ENCODE results near the gene PRKN. TPM values are rescaled to one million over a fixed set of nuclear protein-coding genes. Genes with fewer than 3 reads are reported as not detected.

PRKN gene
- total and polyA plus RNA-seq, 9 of the 15 experiments (the other 6 are each of a cell fraction or from before 2014, with no cell fraction given) = 0.03 to 0.96 (median 0.15) TPM; not detected in 2

DNA sequence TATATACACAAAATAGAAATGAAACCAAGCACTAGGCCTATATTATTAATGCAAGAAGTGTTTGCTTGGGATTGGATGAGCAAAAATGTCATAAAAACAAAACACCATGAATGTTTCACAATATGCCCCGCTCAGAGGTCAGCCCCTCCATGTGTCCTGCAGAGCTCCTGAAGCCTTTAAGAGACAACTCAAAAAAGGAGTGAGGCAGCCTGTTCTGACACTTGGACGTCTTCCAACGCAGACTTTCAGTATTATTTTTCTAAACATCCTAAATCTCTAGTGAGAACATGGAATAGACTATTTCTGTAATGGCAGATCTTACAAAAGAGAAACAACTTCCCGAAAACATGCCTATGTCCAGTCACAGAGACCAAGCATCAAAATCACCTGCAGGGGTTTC is 322.6 kb downstream of the PRKN start:
- H3K27me3 ChIP-seq (ENCODE audit: control insufficient read depth in 2 of 2, insufficient read depth in 2 of 2, low read length in 2 of 2) = no peaks in the 10 kb centered on the region
- H2AFZ ChIP-seq (ENCODE audit: low read depth, low read length) = no peak overlapping the region
- H3K4me3 ChIP-seq = no peak overlapping the region
- no TSS peak for BruUV-seq (replicated peaks)
- FAIRE-seq = no peak
- no peaks in the 10 kb centered on the region for H4K20me1 ChIP-seq (replicated peaks; ENCODE audit: control insufficient read depth, insufficient read depth, low read length)
- no peak overlapping the region for H3K27ac ChIP-seq (ENCODE audit: extremely low read depth, low read depth, low read length)
- H3K36me3 ChIP-seq (ENCODE audit: control insufficient read depth, insufficient read depth, low read length) = no peaks in the 10 kb centered on the region
- H3K79me2 ChIP-seq (ENCODE audit: control insufficient read depth, insufficient read depth, low read length) = no peaks in the 10 kb centered on the region
- ATAC-seq = no peak
- no peaks in the 10 kb centered on the region for H3K9me3 ChIP-seq (replicated peaks; ENCODE audit: control insufficient read depth, insufficient read depth, low read depth, low read length)
- 1% methylated on average over 4 of the region's 4 CpGs for WGBS (ENCODE audit: insufficient coverage, low coverage, missing lambda C conversion rate)
- no peaks in the 10 kb centered on the region for H3K4me1 ChIP-seq (replicated peaks in 1 of 2; ENCODE audit: control insufficient read depth in 2 of 2, insufficient read depth in 2 of 2, low read length in 2 of 2)
- in situ Hi-C loops (cut with MboI) (no loop called here), intact Hi-C loops (cut with micrococcal nuclease) (no loop called here)
- no peak overlapping the region for H3K4me2 ChIP-seq (ENCODE audit: insufficient read depth, low read length)
- ChIA-PET CTCF (ENCODE audit: low intra/inter-chr PET ratio) (no interaction called here), POLR2A (no interaction called here)
- no peak overlapping the region for H3K9ac ChIP-seq (ENCODE audit: insufficient read depth in 1 of 2, low read depth in 2 of 2, low read length in 2 of 2)
- no peak for TF ChIP-seq E2F3 (CRISPR knock-in tag; IDR thresholded peaks at IDR 0.05)
- no peak for TF ChIP-seq SIRT6 (IDR thresholded peaks at IDR 0.05; ENCODE audit: low read depth, low read length)
- TF ChIP-seq ZNF717 (CRISPR knock-in tag; IDR thresholded peaks at IDR 0.05) = no peak
- no peak for TF ChIP-seq PHF21A (IDR thresholded peaks at IDR 0.05; ENCODE audit: borderline replicate concordance, low read depth)
- TF ChIP-seq NFIX (CRISPR knock-in tag; IDR thresholded peaks at IDR 0.05; ENCODE audit: low read depth) = no peak
- no peak for TF ChIP-seq ZNF280B (CRISPR knock-in tag; IDR thresholded peaks at IDR 0.05)
- TF ChIP-seq ZNF75A (CRISPR knock-in tag; IDR thresholded peaks at IDR 0.05) = no peak
- TF ChIP-seq KLF6 (CRISPR knock-in tag; IDR thresholded peaks at IDR 0.05; ENCODE audit: borderline replicate concordance) = no peak
- TF ChIP-seq GTF2E2 (tag; IDR thresholded peaks at IDR 0.05) = no peak
- TF ChIP-seq ZNF699 (CRISPR knock-in tag; IDR thresholded peaks at IDR 0.05; ENCODE audit: insufficient replicate concordance) = no peak
- no peak for TF ChIP-seq MTA3 (IDR thresholded peaks at IDR 0.05; ENCODE audit: borderline replicate concordance)
- TF ChIP-seq, protein P1, sequence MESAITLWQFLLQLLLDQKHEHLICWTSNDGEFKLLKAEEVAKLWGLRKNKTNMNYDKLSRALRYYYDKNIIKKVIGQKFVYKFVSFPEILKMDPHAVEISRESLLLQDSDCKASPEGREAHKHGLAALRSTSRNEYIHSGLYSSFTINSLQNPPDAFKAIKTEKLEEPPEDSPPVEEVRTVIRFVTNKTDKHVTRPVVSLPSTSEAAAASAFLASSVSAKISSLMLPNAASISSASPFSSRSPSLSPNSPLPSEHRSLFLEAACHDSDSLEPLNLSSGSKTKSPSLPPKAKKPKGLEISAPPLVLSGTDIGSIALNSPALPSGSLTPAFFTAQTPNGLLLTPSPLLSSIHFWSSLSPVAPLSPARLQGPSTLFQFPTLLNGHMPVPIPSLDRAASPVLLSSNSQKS (CRISPR knock-in tag; IDR thresholded peaks at IDR 0.05) = no peak
- TF ChIP-seq, protein P2, sequence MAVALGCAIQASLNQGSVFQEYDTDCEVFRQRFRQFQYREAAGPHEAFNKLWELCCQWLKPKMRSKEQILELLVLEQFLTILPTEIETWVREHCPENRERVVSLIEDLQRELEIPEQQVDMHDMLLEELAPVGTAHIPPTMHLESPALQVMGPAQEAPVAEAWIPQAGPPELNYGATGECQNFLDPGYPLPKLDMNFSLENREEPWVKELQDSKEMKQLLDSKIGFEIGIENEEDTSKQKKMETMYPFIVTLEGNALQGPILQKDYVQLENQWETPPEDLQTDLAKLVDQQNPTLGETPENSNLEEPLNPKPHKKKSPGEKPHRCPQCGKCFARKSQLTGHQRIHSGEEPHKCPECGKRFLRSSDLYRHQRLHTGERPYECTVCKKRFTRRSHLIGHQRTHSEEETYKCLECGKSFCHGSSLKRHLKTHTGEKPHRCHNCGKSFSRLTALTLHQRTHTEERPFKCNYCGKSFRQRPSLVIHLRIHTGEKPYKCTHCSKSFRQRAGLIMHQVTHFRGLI (CRISPR knock-in tag; IDR thresholded peaks at IDR 0.05) = no peak
- TF ChIP-seq HMGXB4 (CRISPR knock-in tag; IDR thresholded peaks at IDR 0.05) = no peak
- no peak for TF ChIP-seq HMBOX1 (IDR thresholded peaks at IDR 0.05)
- DNase-seq (ENCODE audit: extremely low read depth in 1 of 4, low spot score in 3 of 4) = no peak
- H3K9me1 ChIP-seq (ENCODE audit: control insufficient read depth, insufficient read depth, low read length) = no peaks in the 10 kb centered on the region
